BLaER1 (cell line): ENCODE results near the gene ACTRT2.

Source experiments
- H3K27ac ChIP-seq: shearing (Covaris generic); formaldehyde crosslinking; 2 replicates; pipeline ENCODE4 v1.8.1; 2022
- H3K27me3 ChIP-seq: shearing (Covaris generic); formaldehyde crosslinking; 2 replicates; pipeline ENCODE4 v1.8.1; 2022
- H3K36me3 ChIP-seq: shearing (Covaris generic); formaldehyde crosslinking; 2 replicates; pipeline ENCODE4 v1.8.1; 2022
- H3K4me1 ChIP-seq: shearing (Covaris generic); formaldehyde crosslinking; 2 replicates; pipeline ENCODE4 v1.8.1; 2022
- H3K4me2 ChIP-seq: shearing (Covaris generic); formaldehyde crosslinking; 2 replicates; pipeline ENCODE4 v1.8.1; 2022
- H3K4me3 ChIP-seq: shearing (Covaris generic); formaldehyde crosslinking; 2 replicates; pipeline ENCODE4 v1.8.1; 2022
- H3K9ac ChIP-seq: shearing (Covaris generic); formaldehyde crosslinking; 2 replicates; pipeline ENCODE4 v1.8.1; 2022
- H3K9me3 ChIP-seq: shearing (Covaris generic); formaldehyde crosslinking; 2 replicates; pipeline ENCODE4 v1.8.1; 2022
- H4K20me1 ChIP-seq: shearing (Covaris generic); formaldehyde crosslinking; 2 replicates; pipeline ENCODE4 v1.8.1; 2022
- Cebpa-rat ChIP-seq: shearing (Covaris generic); IDR thresholded peaks from 2 replicates; pipeline ENCODE4 v1.8.1; 2022

Gene ACTRT2

GRCh38 chr1:3066250-3066711, 45.0 kb downstream of the ACTRT2 start:
- H4K20me1 ChIP-seq = peaks cover 64% of the 10 kb centered on the region
- H3K9ac ChIP-seq = no peak overlapping the region
- no peak overlapping the region for H3K4me3 ChIP-seq
- H3K4me2 ChIP-seq = no peak overlapping the region
- H3K27ac ChIP-seq = no peak overlapping the region
- H3K4me1 ChIP-seq = peaks cover 6% of the 10 kb centered on the region
- no peaks in the 10 kb centered on the region for H3K9me3 ChIP-seq
- TF ChIP-seq Cebpa-rat = no peak
- H3K27me3 ChIP-seq = peaks cover 89% of the 10 kb centered on the region
- H3K36me3 ChIP-seq = no peaks in the 10 kb centered on the region

- Histone ChIP-seq H3K9me3 (no peaks in the 10 kb centered on the region), H4K20me1 (peaks cover 65% of the 10 kb centered on the region), H3K36me3 (no peaks in the 10 kb centered on the region), H3K9ac (no peak overlapping the region), H3K27me3 (peaks cover 89% of the 10 kb centered on the region), H3K4me3 (no peak overlapping the region), H3K27ac (no peak overlapping the region), H3K4me2 (no peak overlapping the region), H3K4me1 (peaks cover 6% of the 10 kb centered on the region)
- no peak for TF ChIP-seq Cebpa-rat
These were observed 45.6 kb downstream of the ACTRT2 start for GRCh38 chr1:3066826-3067225.

GRCh38 chr1:3067301-3067670, 46.0 kb downstream of the ACTRT2 start:
- Histone ChIP-seq H3K9ac (no peak overlapping the region), H3K4me3 (no peak overlapping the region), H3K27me3 (peaks cover 91% of the 10 kb centered on the region), H3K4me2 (no peak overlapping the region), H4K20me1 (peaks cover 70% of the 10 kb centered on the region), H3K4me1 (peaks cover 6% of the 10 kb centered on the region), H3K36me3 (no peaks in the 10 kb centered on the region), H3K27ac (no peak overlapping the region), H3K9me3 (no peaks in the 10 kb centered on the region)
- no peak for TF ChIP-seq Cebpa-rat

GRCh38 chr1:3067671-3068563, 46.6 kb downstream of the ACTRT2 start:
- Histone ChIP-seq H3K9me3 (no peaks in the 10 kb centered on the region), H3K9ac (no peak overlapping the region), H3K4me3 (no peak overlapping the region), H3K27ac (no peak overlapping the region), H4K20me1 (peaks cover 76% of the 10 kb centered on the region), H3K27me3 (peaks cover 97% of the 10 kb centered on the region), H3K4me2 (no peak overlapping the region), H3K4me1 (peaks cover 6% of the 10 kb centered on the region), H3K36me3 (no peaks in the 10 kb centered on the region)
- no peak for TF ChIP-seq Cebpa-rat

- Histone ChIP-seq H3K4me2 (peak within 1 kb of the TSS; percentile 97), H3K9ac (peak within 1 kb of the TSS; percentile 38; the same call in 1 of the 2 replicates), H3K9me3 (no peaks in the 10 kb centered on the region), H3K4me1 (peaks cover 6% of the 10 kb centered on the region), H3K27me3 (peaks cover 99% of the 10 kb centered on the region), H3K36me3 (no peaks in the 10 kb centered on the region), H4K20me1 (peaks cover 79% of the 10 kb centered on the region), H3K27ac (no peak within 1 kb of the TSS), H3K4me3 (peak within 1 kb of the TSS; percentile 77)
- no peak for TF ChIP-seq Cebpa-rat
These were observed 47.5 kb downstream of the ACTRT2 start, which contains the start of gene PRDM16 for GRCh38 chr1:3068564-3069431. PRDM16 (plus strand) TSS chr1:3069203; CDS start chr1:3069260, 57 bp downstream.

GRCh38 chr1:3069491-3070308, 48.4 kb downstream of the ACTRT2 start:
- Histone ChIP-seq H3K27me3 (peaks cover 99% of the 10 kb centered on the region), H3K9ac (peak overlapping the region; percentile 38; the same call in 1 of the 2 replicates), H3K4me2 (peak overlapping the region; percentile 97), H3K36me3 (no peaks in the 10 kb centered on the region), H3K27ac (no peak overlapping the region), H3K4me3 (peak overlapping the region; percentile 77), H4K20me1 (peaks cover 83% of the 10 kb centered on the region), H3K4me1 (peaks cover 6% of the 10 kb centered on the region), H3K9me3 (no peaks in the 10 kb centered on the region)
- TF ChIP-seq Cebpa-rat = no peak

- H3K27me3 ChIP-seq = peaks cover 99% of the 10 kb centered on the region
These were observed 49.0 kb downstream of the ACTRT2 start for GRCh38 chr1:3070309-3070643.

GRCh38 chr1:3070644-3071564, 49.6 kb downstream of the ACTRT2 start:
- H3K9me3 ChIP-seq = no peaks in the 10 kb centered on the region
- H4K20me1 ChIP-seq = peaks cover 89% of the 10 kb centered on the region
- H3K4me2 ChIP-seq = peak overlapping the region; percentile 97; the same call in 1 of the 2 replicates
- TF ChIP-seq Cebpa-rat = no peak
- no peak overlapping the region for H3K4me3 ChIP-seq
- H3K9ac ChIP-seq = no peak overlapping the region
- no peak overlapping the region for H3K27ac ChIP-seq
- no peaks in the 10 kb centered on the region for H3K36me3 ChIP-seq
- H3K27me3 ChIP-seq = peaks cover 99% of the 10 kb centered on the region
- peaks cover 6% of the 10 kb centered on the region for H3K4me1 ChIP-seq

More at GRCh38 chr1:3070309-3070643, 49.0 kb downstream of the ACTRT2 start:
- TF ChIP-seq Cebpa-rat = no peak
- no peak overlapping the region for H3K27ac ChIP-seq
- peak overlapping the region; percentile 77 for H3K4me3 ChIP-seq
- no peaks in the 10 kb centered on the region for H3K36me3 ChIP-seq
- H3K9me3 ChIP-seq = no peaks in the 10 kb centered on the region
- H3K4me2 ChIP-seq = peak overlapping the region; percentile 97
- peaks cover 88% of the 10 kb centered on the region for H4K20me1 ChIP-seq
- peaks cover 6% of the 10 kb centered on the region for H3K4me1 ChIP-seq
- peak overlapping the region; percentile 38; the same call in 1 of the 2 replicates for H3K9ac ChIP-seq
